ENCODE results near the gene PTPRK. TPM values are rescaled to one million over a fixed set of nuclear protein-coding genes. Genes with fewer than 3 reads are reported as not detected.

The PTPRK gene
- total RNA-seq, 4 donors from 2014 or later, result 20.0 to 64.2 (median 36.6) TPM

- H3K4me1 ChIP-seq, result no peaks in the 10 kb centered on the region
- H3K4me3 ChIP-seq, result no peak overlapping the region
- H3K36me3 ChIP-seq, result no peaks in the 10 kb centered on the region
- no peak for DNase-seq
- intact Hi-C loops (cut with DNase I; ENCODE audit: low total_unique reads), result no loop called here
- no peaks in the 10 kb centered on the region for H3K9me3 ChIP-seq
- H3K27me3 ChIP-seq, result no peaks in the 10 kb centered on the region
- no peak overlapping the region for H3K27ac ChIP-seq
- no peak for TF ChIP-seq CTCF (IDR thresholded peaks at IDR 0.05)
- no peak for TF ChIP-seq POLR2A (IDR thresholded peaks at IDR 0.05)
Measured at GRCh38 chr6:128345278-128345677, 175.1 kb downstream of the PTPRK start.

GRCh38 chr6:128343706-128344105 is 176.7 kb downstream of the PTPRK start:
- no peak overlapping the region for H3K27ac ChIP-seq
- H3K9me3 ChIP-seq, result no peaks in the 10 kb centered on the region
- H3K27me3 ChIP-seq, result no peaks in the 10 kb centered on the region
- TF ChIP-seq POLR2A (IDR thresholded peaks at IDR 0.05) (no peak), CTCF (IDR thresholded peaks at IDR 0.05) (no peak)
- H3K36me3 ChIP-seq, result no peaks in the 10 kb centered on the region
- no peak for DNase-seq
- intact Hi-C loops (cut with DNase I; ENCODE audit: low total_unique reads), result no loop called here
- H3K4me3 ChIP-seq, result no peak overlapping the region
- no peaks in the 10 kb centered on the region for H3K4me1 ChIP-seq

GRCh38 chr6:128339635-128340450 is 180.6 kb downstream of the PTPRK start:
- no peak for TF ChIP-seq CTCF (IDR thresholded peaks at IDR 0.05)
- no peak for TF ChIP-seq POLR2A (IDR thresholded peaks at IDR 0.05)
- no peak for DNase-seq
- H3K27ac ChIP-seq, result no peak overlapping the region
- intact Hi-C loops (cut with DNase I; ENCODE audit: low total_unique reads), result no loop called here
- no peaks in the 10 kb centered on the region for H3K36me3 ChIP-seq
- no peaks in the 10 kb centered on the region for H3K4me1 ChIP-seq
- H3K9me3 ChIP-seq, result no peaks in the 10 kb centered on the region
- H3K27me3 ChIP-seq, result no peaks in the 10 kb centered on the region
- H3K4me3 ChIP-seq, result no peak overlapping the region

- intact Hi-C loops (cut with DNase I; ENCODE audit: low total_unique reads), result no loop called here
- H3K4me1 ChIP-seq, result no peaks in the 10 kb centered on the region
- no peak for DNase-seq
- no peak overlapping the region for H3K27ac ChIP-seq
- TF ChIP-seq CTCF (IDR thresholded peaks at IDR 0.05) (no peak), POLR2A (IDR thresholded peaks at IDR 0.05) (no peak)
- H3K4me3 ChIP-seq, result no peak overlapping the region
- no peaks in the 10 kb centered on the region for H3K9me3 ChIP-seq
- H3K27me3 ChIP-seq, result no peaks in the 10 kb centered on the region
- no peaks in the 10 kb centered on the region for H3K36me3 ChIP-seq
Measured at GRCh38 chr6:128337619-128338018, 182.8 kb downstream of the PTPRK start.

- Histone ChIP-seq H3K36me3 (no peaks in the 10 kb centered on the region), H3K9me3 (no peaks in the 10 kb centered on the region), H3K4me1 (no peaks in the 10 kb centered on the region), H3K27ac (no peak overlapping the region), H3K27me3 (no peaks in the 10 kb centered on the region), H3K4me3 (no peak overlapping the region)
- DNase-seq, result no peak
- TF ChIP-seq CTCF (IDR thresholded peaks at IDR 0.05) (no peak), POLR2A (IDR thresholded peaks at IDR 0.05) (no peak)
- intact Hi-C loops (cut with DNase I; ENCODE audit: low total_unique reads), result no loop called here
Measured at GRCh38 chr6:128336436-128337095, 183.8 kb downstream of the PTPRK start.
